Head of caudate nucleus (tissue), 42 donors: ENCODE results near the gene NME3.
"Not testable (repeated sequence)": the region's sequence is repeated elsewhere in the genome, so short reads cannot be mapped to it uniquely, and the experiment has no call there.

ENCODE experiments used
- DNase-seq, 42 donors: peaks; one replicate each; pipeline versions ENCODE4 v3.0.0 to v3.0.0-alpha.2; 2020 to 2021; ENCODE audit warnings: mixed read lengths in 7 of 42
- intact Hi-C: fragments of 100-400 bp; cut with DNase I; formaldehyde crosslinking; loops from one replicate; pipeline ENCODE4 v1.15.0; 2022

Gene NME3

GRCh38 chr16:1771188-1771863, at the start of gene NME3:
Gene NME3, minus strand, starts transcription at chr16:1771543. Its CDS starts 9 bp downstream, at chr16:1771534.
- intact Hi-C loops, result no loop called here
- DNase-seq, result peak; percentile 65 to 92 (median 84)

- DNase-seq, result no peak
- intact Hi-C loops, result no loop called here
These were observed 49.6 kb upstream of the NME3 start for GRCh38 chr16:1820946-1821290.

DNA sequence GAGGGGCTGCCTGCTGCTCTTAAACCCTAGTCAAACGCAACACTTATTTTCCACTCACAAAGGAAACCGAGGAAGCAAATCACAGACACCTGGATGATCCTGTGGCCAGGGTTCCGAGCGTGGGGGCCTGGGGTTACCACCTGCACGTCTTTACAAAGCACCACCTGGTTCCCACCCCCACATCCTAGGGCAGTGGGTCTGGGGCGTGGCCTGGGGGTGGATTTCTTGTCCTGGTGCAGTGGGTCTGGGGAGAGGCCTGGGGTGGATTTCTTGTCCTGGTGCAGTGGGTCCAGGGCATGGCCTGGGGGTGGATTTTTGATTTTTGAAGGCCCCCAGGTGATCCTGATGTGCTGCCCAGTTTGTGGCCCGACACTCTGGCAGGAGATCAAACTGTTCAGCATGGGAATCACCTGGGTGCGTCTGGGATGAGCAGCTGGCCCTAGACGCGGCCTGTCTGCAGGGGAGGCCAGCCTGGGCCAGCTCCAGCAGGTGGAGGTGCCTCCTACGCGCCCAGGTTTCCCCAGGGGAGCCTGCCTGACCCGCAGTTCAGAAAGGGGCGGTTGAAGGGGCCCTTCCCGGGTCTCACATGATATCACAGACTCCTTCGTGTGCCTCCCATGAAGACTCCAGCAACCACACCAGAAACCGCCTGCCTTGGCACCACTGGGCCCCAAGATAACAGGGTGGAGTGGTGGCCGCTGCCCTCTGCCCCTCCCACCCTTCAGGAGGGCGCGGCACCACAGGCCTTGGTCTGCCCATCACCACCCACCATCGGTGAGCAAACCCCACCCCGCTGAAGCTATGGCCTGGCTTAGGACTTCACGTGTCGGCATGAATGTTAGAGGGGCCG, 49.0 kb upstream of the NME3 start:
- intact Hi-C loops, result no loop called here
- DNase-seq, result peak in 2 of 42 donors; percentile 16 to 18

DNA sequence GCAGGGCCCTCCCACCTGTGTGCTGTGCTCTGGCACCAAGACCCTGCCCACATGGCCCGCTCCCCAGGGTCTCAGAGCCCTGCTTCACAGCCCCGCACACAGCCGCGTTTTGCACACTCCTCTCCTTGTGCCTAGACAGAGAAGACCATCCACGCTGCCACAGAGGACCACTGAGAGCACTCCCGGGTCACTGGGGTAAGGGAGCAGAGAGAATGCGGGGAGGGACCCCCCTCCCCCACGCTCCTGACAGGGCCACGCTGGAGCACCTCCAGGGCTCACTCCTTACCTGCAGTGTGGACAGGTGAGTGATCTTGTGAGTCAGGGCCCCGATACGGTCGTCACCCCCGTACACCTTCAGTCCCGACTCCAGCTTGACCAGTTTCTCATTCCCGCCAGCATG, 48.3 kb upstream of the NME3 start:
- peak in 2 of 42 donors; percentile 6 to 19 for DNase-seq
- intact Hi-C loops, result no loop called here

- DNase-seq, result peak in 1 of 42 donors; percentile 10
- intact Hi-C loops, result no loop called here
These were observed 47.7 kb upstream of the NME3 start for GRCh38 chr16:1818873-1819525.

- intact Hi-C loops, result no loop called here
- no peak for DNase-seq
These were observed 47.0 kb upstream of the NME3 start for GRCh38 chr16:1818204-1818872.

DNA sequence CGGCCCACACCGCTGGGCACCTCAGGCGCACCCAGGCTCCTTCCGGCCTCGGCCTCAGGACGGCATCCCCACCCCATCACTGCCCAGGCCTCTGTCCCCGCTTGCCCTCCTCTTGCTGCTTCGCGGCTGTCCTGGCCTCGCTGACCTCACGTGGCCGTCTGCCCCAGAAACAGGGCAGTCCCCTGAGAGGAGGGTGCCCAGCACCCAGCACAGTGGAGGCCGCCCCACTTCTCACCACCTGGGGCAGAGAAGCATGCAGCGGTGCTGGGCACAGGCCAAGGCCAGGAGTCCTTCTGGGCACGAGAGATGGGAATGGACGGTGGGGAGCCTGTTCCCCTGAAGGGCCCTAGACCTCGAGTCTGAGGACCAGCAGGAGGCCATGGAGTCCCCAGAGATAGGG, 46.4 kb upstream of the NME3 start:
- DNase-seq, result no peak
- intact Hi-C loops, result no loop called here

DNA sequence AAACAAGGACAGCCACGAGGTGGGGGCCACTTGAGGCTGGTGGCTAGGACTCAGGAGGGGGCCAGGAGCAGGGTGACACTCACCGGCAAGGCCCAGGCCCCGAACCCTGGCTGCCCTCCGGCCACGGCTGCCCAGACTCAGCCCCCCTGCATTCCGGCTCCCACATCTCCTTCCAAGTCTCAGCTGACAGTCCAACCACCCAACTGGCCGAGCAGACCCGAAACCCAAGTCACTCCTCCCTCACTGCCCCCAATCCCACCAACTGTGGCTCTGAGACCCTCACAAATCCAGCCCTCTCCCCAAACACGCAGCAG, 45.9 kb upstream of the NME3 start:
- no peak for DNase-seq
- intact Hi-C loops, result no loop called here

DNA sequence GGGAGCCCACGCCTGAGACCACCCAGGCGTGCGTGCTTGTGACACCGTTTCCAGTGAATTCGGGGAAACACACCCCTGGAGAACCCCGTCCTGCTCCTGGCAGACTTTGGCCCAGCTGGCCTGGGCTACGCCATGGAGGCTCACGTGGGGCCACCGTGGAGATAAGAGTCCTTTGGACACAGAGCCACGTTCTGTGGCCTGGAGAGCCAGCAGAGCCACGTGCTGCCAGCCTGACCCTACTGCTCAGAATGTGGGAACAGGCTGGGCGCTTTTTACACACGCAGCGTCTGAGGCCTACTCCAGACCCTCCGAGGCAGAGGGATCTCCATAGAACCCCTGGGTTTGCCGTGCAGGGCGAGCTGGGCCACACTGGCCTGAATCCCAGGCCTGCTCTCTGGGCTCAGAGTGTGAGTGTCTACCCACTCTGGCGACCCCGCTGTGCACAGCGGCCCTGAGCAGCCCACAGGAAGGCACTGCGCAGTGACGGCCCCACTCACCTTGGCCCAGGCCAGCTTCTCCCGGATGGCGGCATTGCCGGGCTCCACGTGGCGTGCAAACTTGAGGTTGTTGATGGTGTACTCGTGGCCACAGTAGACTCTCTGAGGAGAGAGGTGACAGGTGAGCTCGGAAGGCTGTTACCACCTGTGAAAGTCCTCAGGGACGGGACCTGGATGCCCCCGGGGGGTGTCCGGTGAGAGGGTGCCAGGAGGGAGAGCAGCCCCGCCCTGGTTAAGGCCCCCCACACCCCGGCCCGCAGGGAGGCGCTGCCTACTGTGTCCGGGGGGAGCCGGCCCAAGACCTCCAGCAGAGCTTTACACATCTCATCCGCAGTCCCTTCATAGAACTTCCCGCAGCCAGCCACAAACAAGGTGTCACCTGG, 45.3 kb upstream of the NME3 start:
- DNase-seq, result no peak
- intact Hi-C loops, result no loop called here

- no peak for DNase-seq
These were observed 44.1 kb upstream of the NME3 start for GRCh38 chr16:1815461-1815860.

DNA sequence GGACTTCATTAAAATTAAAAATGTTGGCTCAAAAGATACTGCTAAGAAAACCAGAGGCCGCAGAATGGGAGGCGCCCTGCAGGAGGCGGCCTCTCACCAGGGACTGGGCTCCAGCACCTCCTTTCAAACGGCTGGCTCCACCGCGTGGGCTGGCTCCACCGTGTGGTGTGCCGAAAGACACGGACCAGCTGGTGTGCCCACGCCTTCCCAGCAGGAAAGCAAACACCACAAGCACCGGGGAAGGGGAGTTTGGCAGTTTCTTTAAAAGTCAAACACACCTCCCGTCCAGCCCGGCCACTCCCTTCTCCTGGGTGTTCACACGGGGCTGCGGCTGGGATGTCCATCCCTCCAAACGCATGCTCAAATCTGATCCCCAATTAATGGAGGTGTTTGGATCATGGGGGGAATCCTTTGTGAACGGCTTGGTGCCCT, 41.4 kb upstream of the NME3 start:
- DNase-seq, result peak in 25 of 42 donors; percentile 9 to 58 (median 21)
- intact Hi-C loops, result no loop called here

More at GRCh38 chr16:1815461-1815860, 44.1 kb upstream of the NME3 start:
- intact Hi-C loops, result no loop called here

DNA sequence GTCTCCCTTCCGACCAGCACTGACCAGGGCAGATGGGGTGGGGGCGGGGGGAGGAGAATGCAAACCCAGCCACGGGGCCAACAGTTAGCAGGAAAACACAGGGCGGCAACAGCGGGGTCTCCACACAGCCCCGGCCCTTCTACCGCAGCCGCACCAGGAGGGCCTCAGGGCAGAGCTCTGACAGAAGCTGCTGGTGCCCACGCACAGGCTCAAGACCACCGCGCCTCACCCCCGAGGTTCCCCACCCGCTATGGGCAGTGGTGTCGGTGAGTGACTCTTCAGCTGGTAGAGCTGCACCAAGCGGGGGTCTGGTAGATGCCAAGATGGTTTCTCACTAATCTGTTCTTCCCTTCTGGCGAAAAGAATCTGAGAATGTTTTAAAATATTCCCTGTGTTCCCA, 39.2 kb upstream of the NME3 start:
- intact Hi-C loops, result no loop called here
- DNase-seq, result no peak

DNA sequence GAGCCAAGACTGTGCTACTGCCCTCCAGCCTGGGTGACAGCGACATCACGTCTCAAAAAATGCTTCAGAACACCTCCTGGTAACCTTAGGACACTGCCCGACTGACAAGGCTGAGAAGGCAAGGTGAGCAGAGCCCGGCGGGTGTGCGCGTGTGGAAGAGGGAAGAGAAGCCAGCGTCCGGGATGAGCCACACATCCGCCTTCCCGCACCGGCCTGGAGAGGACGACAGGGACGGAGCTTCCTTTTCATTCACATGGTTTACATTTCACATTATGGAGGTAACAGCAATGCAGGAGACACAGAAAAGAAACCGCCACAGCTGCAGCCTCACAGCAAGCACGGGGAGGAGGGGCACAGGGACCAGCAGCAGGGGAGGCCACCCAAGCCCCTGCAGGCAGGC, 38.8 kb upstream of the NME3 start:
- no peak for DNase-seq
- intact Hi-C loops, result no loop called here

DNA sequence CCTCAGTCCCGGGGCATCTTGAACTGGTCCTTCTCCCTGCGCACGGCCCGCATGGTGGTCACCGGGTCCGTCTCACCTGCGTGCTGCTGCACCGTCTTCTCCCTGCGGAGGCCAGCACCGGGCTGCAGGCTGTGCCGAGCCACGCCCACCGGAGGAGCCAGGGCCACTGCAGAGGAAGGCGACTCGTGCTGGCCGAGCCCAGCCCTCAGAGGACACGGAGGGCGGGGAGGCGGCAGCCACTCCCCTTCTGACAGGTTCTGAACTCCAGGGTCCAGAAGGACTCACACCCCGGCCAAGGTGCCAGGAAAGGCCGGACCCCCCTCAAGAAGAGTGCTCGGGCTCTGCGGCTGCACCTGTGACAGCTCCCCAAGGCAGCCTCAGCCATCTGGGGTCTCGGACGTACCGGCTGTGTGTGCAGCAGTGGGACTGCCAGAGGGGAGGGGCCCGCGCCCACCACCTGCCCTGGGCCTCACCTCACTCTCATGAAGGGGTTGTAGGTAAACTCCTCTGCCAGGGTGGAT, 38.0 kb upstream of the NME3 start:
- no peak for DNase-seq
- intact Hi-C loops, result no loop called here

DNA sequence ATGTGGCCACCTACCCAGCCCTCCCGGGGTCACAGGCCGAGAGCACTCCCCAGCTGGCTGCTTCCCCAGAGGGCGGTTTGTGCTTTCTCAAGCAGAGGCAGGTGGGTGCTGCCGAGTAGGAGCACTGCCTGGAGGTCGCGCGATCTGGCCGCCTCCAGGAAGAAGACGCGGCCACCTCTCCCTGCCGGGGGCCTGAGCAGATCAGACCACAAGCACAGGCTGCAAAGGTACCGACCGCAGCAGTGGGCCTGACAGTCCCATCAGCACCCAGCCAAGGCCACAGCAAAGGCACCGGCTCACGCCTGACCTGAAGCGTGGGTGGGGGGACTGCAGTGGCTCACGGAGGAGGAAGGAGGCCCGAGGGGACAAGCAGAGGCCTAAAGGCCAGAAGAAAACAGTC, 37.3 kb upstream of the NME3 start:
- DNase-seq, result no peak
- intact Hi-C loops, result no loop called here

- DNase-seq, result no peak
- intact Hi-C loops, result no loop called here
These were observed 36.3 kb upstream of the NME3 start for GRCh38 chr16:1807626-1808025.

GRCh38 chr16:1800701-1801100, 29.4 kb upstream of the NME3 start:
- DNase-seq, result no peak
- intact Hi-C loops, result no loop called here

DNA sequence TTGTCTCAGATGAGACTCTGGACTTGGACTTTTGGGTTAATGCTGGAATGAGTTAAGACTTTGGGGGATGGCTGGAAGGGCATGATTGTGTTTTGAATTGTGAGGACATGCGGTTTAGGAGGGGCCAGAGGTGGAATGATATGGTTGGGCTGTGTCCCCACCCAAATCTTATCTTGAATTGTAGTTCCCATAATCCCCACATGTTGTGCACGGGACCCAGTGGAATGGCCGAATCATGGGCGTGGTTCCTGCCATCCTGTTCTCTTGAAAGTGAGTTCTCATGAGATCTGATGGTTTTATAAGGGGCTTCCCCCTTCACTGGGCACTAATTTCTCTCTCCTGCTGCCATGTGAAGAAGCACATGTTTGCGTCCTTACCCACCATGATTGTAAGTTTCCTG, 27.9 kb upstream of the NME3 start:
- DNase-seq, intact Hi-C loops: not testable (repeated sequence)
